Activated CD4-positive, alpha-beta T cell treated with anti-CD3 and anti-CD28 coated beads, Interleukin-2, amount 10 ng/mL, durations not matched to agents 24 days and 14 days (primary cell): ENCODE measurements around the gene E2F1. TPM values are rescaled to one million over a fixed set of nuclear protein-coding genes. Genes with fewer than 3 reads are reported as not detected.

Source experiments
- DNase-seq: peaks from one replicate; pipeline ENCODE4 v3.0.0; 2022
- H3K27ac Mint-ChIP-seq: one replicate; pipeline ENCODE4 v1.8.0; 2022; ENCODE audit warnings: mild to moderate bottlenecking, mixed read lengths
- H3K27me3 Mint-ChIP-seq: one replicate; pipeline ENCODE4 v1.8.0; 2022; ENCODE audit warnings: mixed read lengths
- H3K36me3 Mint-ChIP-seq: one replicate; pipeline ENCODE4 v1.8.0; 2022; ENCODE audit warnings: low read depth, mild to moderate bottlenecking, mixed read lengths
- H3K4me1 Mint-ChIP-seq: one replicate; pipeline ENCODE4 v1.8.0; 2021; ENCODE audit warnings: mixed read lengths
- H3K4me3 Mint-ChIP-seq: one replicate; pipeline ENCODE4 v1.8.0; 2022; ENCODE audit warnings: mild to moderate bottlenecking, moderate library complexity, mixed read lengths
- H3K9me3 Mint-ChIP-seq: one replicate; pipeline ENCODE4 v1.8.0; 2021; ENCODE audit warnings: mixed read lengths
- intact Hi-C: fragments of 100-400 bp; cut with micrococcal nuclease; formaldehyde crosslinking; loops from one replicate; pipeline ENCODE4 v1.15.1; 2023
- total RNA-seq: library from RNA; stranded (reverse); gene quantifications from 2 replicates; pipeline ENCODE4 v1.2.3, GENCODE V29; 2022

The E2F1 gene
- 77.2 and 78.3 TPM in 2 replicates for total RNA-seq

- Mint-ChIP-seq H3K4me1 (peaks cover 70% of the 10 kb centered on the region), H3K27me3 (no peaks in the 10 kb centered on the region), H3K9me3 (no peaks in the 10 kb centered on the region), H3K4me3 (peak within 1 kb of the TSS; percentile 96), H3K27ac (peak within 1 kb of the TSS; percentile 93), H3K36me3 (peaks cover 11% of the 10 kb centered on the region)
- DNase-seq = peak; percentile 99
- intact Hi-C loops = loop anchor here (1.0 to 10.0 kb wide), 6 partner anchors 12 to 308 kb away; partner anchors contain the start of genes C20orf144, CHMP4B, NECAB3 and PXMP4
Observed at GRCh38 chr20:33686100-33686983, at the start of gene E2F1. Gene E2F1, minus strand, starts transcription at chr20:33686385. Its CDS starts 121 bp downstream, at chr20:33686264.

- intact Hi-C loops = loop anchor here (2.0 kb wide), 3 partner anchors 39 to 259 kb away; partner anchors contain the start of genes CHMP4B and RALY
- peaks cover 27% of the 10 kb centered on the region for H3K4me1 Mint-ChIP-seq
- H3K36me3 Mint-ChIP-seq = peaks cover 16% of the 10 kb centered on the region
- H3K4me3 Mint-ChIP-seq = peak overlapping the region; percentile 88
- no peak for DNase-seq
- no peaks in the 10 kb centered on the region for H3K27me3 Mint-ChIP-seq
- H3K27ac Mint-ChIP-seq = peak overlapping the region; percentile 0
- H3K9me3 Mint-ChIP-seq = peaks cover 9% of the 10 kb centered on the region
Observed at GRCh38 chr20:33733654-33734576, 47.7 kb upstream of the E2F1 start.

- DNase-seq = no peak
- Mint-ChIP-seq H3K27ac (peak overlapping the region; percentile 85), H3K27me3 (no peaks in the 10 kb centered on the region), H3K4me3 (peak overlapping the region; percentile 88), H3K36me3 (peaks cover 11% of the 10 kb centered on the region), H3K4me1 (peaks cover 27% of the 10 kb centered on the region), H3K9me3 (peaks cover 9% of the 10 kb centered on the region)
- intact Hi-C loops = loop anchor here (1.0 to 2.0 kb wide), 5 partner anchors 12 to 260 kb away; partner anchors contain the start of genes CHMP4B, PXMP4 and RALY
Observed at GRCh38 chr20:33732166-33732970, 46.2 kb upstream of the E2F1 start.

GRCh38 chr20:33731693-33732165, 45.5 kb upstream of the E2F1 start, which contains the start of gene ZNF341:
Gene ZNF341, plus strand, starts transcription at chr20:33731996. Its CDS starts 26 bp downstream, at chr20:33732022.
- H3K27ac Mint-ChIP-seq = peak within 1 kb of the TSS; percentile 96
- H3K4me3 Mint-ChIP-seq = peak within 1 kb of the TSS; percentile 88
- H3K27me3 Mint-ChIP-seq = no peaks in the 10 kb centered on the region
- intact Hi-C loops = loop anchor here (1.0 to 2.0 kb wide), 7 partner anchors 11 to 274 kb away; partner anchors contain the start of genes C20orf144, CHMP4B, PXMP4 and RALY
- peaks cover 6% of the 10 kb centered on the region for H3K9me3 Mint-ChIP-seq
- peaks cover 27% of the 10 kb centered on the region for H3K4me1 Mint-ChIP-seq
- peaks cover 8% of the 10 kb centered on the region for H3K36me3 Mint-ChIP-seq
- DNase-seq = peak; percentile 97

GRCh38 chr20:33730946-33731692, 44.9 kb upstream of the E2F1 start:
- H3K4me3 Mint-ChIP-seq = peak overlapping the region; percentile 87
- no peaks in the 10 kb centered on the region for H3K27me3 Mint-ChIP-seq
- H3K9me3 Mint-ChIP-seq = peaks cover 3% of the 10 kb centered on the region
- H3K4me1 Mint-ChIP-seq = peaks cover 27% of the 10 kb centered on the region
- H3K27ac Mint-ChIP-seq = peak overlapping the region; percentile 96
- DNase-seq = peak; percentile 62
- intact Hi-C loops = loop anchor here (1.0 to 2.0 kb wide), 2 partner anchors 68 to 274 kb away; partner anchors contain the start of gene C20orf144
- H3K36me3 Mint-ChIP-seq = peaks cover 5% of the 10 kb centered on the region

GRCh38 chr20:33729101-33729500, 42.9 kb upstream of the E2F1 start:
- H3K4me3 Mint-ChIP-seq = no peak overlapping the region
- H3K36me3 Mint-ChIP-seq = no peaks in the 10 kb centered on the region
- no peaks in the 10 kb centered on the region for H3K27me3 Mint-ChIP-seq
- no peak for DNase-seq
- intact Hi-C loops = no loop called here
- no peak overlapping the region for H3K27ac Mint-ChIP-seq
- peaks cover 22% of the 10 kb centered on the region for H3K4me1 Mint-ChIP-seq
- H3K9me3 Mint-ChIP-seq = no peaks in the 10 kb centered on the region

GRCh38 chr20:33728463-33728862, 42.3 kb upstream of the E2F1 start:
- no peak overlapping the region for H3K4me3 Mint-ChIP-seq
- no peaks in the 10 kb centered on the region for H3K27me3 Mint-ChIP-seq
- DNase-seq = no peak
- intact Hi-C loops = no loop called here
- peaks cover 15% of the 10 kb centered on the region for H3K4me1 Mint-ChIP-seq
- H3K36me3 Mint-ChIP-seq = no peaks in the 10 kb centered on the region
- H3K9me3 Mint-ChIP-seq = no peaks in the 10 kb centered on the region
- no peak overlapping the region for H3K27ac Mint-ChIP-seq

- Mint-ChIP-seq H3K4me3 (no peak overlapping the region), H3K36me3 (no peaks in the 10 kb centered on the region), H3K27ac (no peak overlapping the region), H3K27me3 (no peaks in the 10 kb centered on the region), H3K4me1 (peaks cover 12% of the 10 kb centered on the region), H3K9me3 (no peaks in the 10 kb centered on the region)
- intact Hi-C loops = no loop called here
- DNase-seq = no peak
Observed at GRCh38 chr20:33727806-33728205, 41.6 kb upstream of the E2F1 start.

GRCh38 chr20:33727115-33727479, 40.9 kb upstream of the E2F1 start:
- Mint-ChIP-seq H3K36me3 (no peaks in the 10 kb centered on the region), H3K9me3 (no peaks in the 10 kb centered on the region)
- intact Hi-C loops = no loop called here

GRCh38 chr20:33725607-33726264, 39.6 kb upstream of the E2F1 start:
- no peak for DNase-seq
- no peak overlapping the region for H3K27ac Mint-ChIP-seq
- H3K9me3 Mint-ChIP-seq = no peaks in the 10 kb centered on the region
- no peaks in the 10 kb centered on the region for H3K36me3 Mint-ChIP-seq
- H3K4me3 Mint-ChIP-seq = no peak overlapping the region
- peaks cover 3% of the 10 kb centered on the region for H3K4me1 Mint-ChIP-seq
- intact Hi-C loops = no loop called here
- H3K27me3 Mint-ChIP-seq = no peaks in the 10 kb centered on the region

More at GRCh38 chr20:33727115-33727479, 40.9 kb upstream of the E2F1 start:
- no peak for DNase-seq
- Mint-ChIP-seq H3K27me3 (no peaks in the 10 kb centered on the region), H3K27ac (no peak overlapping the region), H3K4me1 (peaks cover 8% of the 10 kb centered on the region), H3K4me3 (no peak overlapping the region)

- no peaks in the 10 kb centered on the region for H3K9me3 Mint-ChIP-seq
- DNase-seq = no peak
- no peaks in the 10 kb centered on the region for H3K36me3 Mint-ChIP-seq
- intact Hi-C loops = no loop called here
- no peak overlapping the region for H3K27ac Mint-ChIP-seq
- no peaks in the 10 kb centered on the region for H3K27me3 Mint-ChIP-seq
- no peak overlapping the region for H3K4me3 Mint-ChIP-seq
- H3K4me1 Mint-ChIP-seq = peaks cover 7% of the 10 kb centered on the region
Observed at GRCh38 chr20:33724439-33725094, 38.4 kb upstream of the E2F1 start.
